BE2C (cell line): ENCODE data around the gene KATNAL1.

Experiments used
- DNase-seq: peaks from one replicate; pipeline ENCODE4 v3.0.0-alpha.2; 2020
- H3K27me3 ChIP-seq: fragments of 250-450 bp; sonication (Bioruptor Pico); 2 replicates; pipeline ENCODE4 v1.5.1; 2020; ENCODE audit warnings: mild to moderate bottlenecking
- H3K36me3 ChIP-seq: fragments of 250-450 bp; sonication (Bioruptor Pico); 2 replicates; pipeline ENCODE4 v1.5.1; 2020; ENCODE audit warnings: mild to moderate bottlenecking
- H3K4me1 ChIP-seq: fragments of 250-450 bp; sonication (Bioruptor Pico); 2 replicates; pipeline ENCODE4 v1.5.1; 2020
- H3K4me3 ChIP-seq: 2 replicates; pipeline ENCODE4 v1.5.1; 2011; ENCODE audit warnings: low read depth, low read length
- H3K9me3 ChIP-seq: fragments of 250-450 bp; sonication (Bioruptor Pico); 2 replicates; pipeline ENCODE4 v1.5.1; 2020
- CTCF ChIP-seq: IDR thresholded peaks from 2 replicates; pipeline ENCODE4 v1.5.1; 2012; ENCODE audit warnings: mild to moderate bottlenecking, low read depth, low read length

Gene KATNAL1

GRCh38 chr13:30319130-30319529 lies 11.8 kb upstream of the KATNAL1 start:
- no peak overlapping the region for H3K4me3 ChIP-seq
- H3K4me1 ChIP-seq, result peaks cover 4% of the 10 kb centered on the region
- H3K36me3 ChIP-seq, result no peaks in the 10 kb centered on the region
- no peaks in the 10 kb centered on the region for H3K27me3 ChIP-seq
- H3K9me3 ChIP-seq, result no peaks in the 10 kb centered on the region
- no peak for TF ChIP-seq CTCF
- DNase-seq, result no peak

- H3K9me3 ChIP-seq, result no peaks in the 10 kb centered on the region
- H3K4me3 ChIP-seq, result no peak overlapping the region
- peaks cover 4% of the 10 kb centered on the region for H3K4me1 ChIP-seq
- no peak for TF ChIP-seq CTCF
- no peak for DNase-seq
- H3K27me3 ChIP-seq, result no peaks in the 10 kb centered on the region
- no peaks in the 10 kb centered on the region for H3K36me3 ChIP-seq
Observed at GRCh38 chr13:30318026-30318425, 10.7 kb upstream of the KATNAL1 start.

GRCh38 chr13:30314562-30314961 lies 7.2 kb upstream of the KATNAL1 start:
- no peak for TF ChIP-seq CTCF
- H3K36me3 ChIP-seq, result no peaks in the 10 kb centered on the region; the same call in 1 of the 2 replicates
- no peak overlapping the region for H3K4me3 ChIP-seq
- peaks cover 4% of the 10 kb centered on the region for H3K4me1 ChIP-seq
- H3K9me3 ChIP-seq, result no peaks in the 10 kb centered on the region
- DNase-seq, result no peak
- H3K27me3 ChIP-seq, result no peaks in the 10 kb centered on the region

- H3K36me3 ChIP-seq, result no peaks in the 10 kb centered on the region; the same call in 1 of the 2 replicates
- no peaks in the 10 kb centered on the region for H3K9me3 ChIP-seq
- DNase-seq, result no peak
- H3K27me3 ChIP-seq, result no peaks in the 10 kb centered on the region
- TF ChIP-seq CTCF, result no peak
- peaks cover 2% of the 10 kb centered on the region; the same call in 1 of the 2 replicates for H3K4me1 ChIP-seq
- no peak overlapping the region for H3K4me3 ChIP-seq
Observed at GRCh38 chr13:30314069-30314468, 6.7 kb upstream of the KATNAL1 start.

GRCh38 chr13:30313311-30313710 lies 6.0 kb upstream of the KATNAL1 start:
- Histone ChIP-seq H3K36me3 (no peaks in the 10 kb centered on the region; the same call in 1 of the 2 replicates), H3K4me3 (no peak overlapping the region), H3K4me1 (no peaks in the 10 kb centered on the region), H3K9me3 (no peaks in the 10 kb centered on the region), H3K27me3 (no peaks in the 10 kb centered on the region)
- no peak for DNase-seq
- no peak for TF ChIP-seq CTCF

GRCh38 chr13:30312904-30313303 lies 5.6 kb upstream of the KATNAL1 start:
- no peak for TF ChIP-seq CTCF
- no peaks in the 10 kb centered on the region for H3K9me3 ChIP-seq
- H3K4me1 ChIP-seq, result no peaks in the 10 kb centered on the region

More at GRCh38 chr13:30312904-30313303, 5.6 kb upstream of the KATNAL1 start:
- Histone ChIP-seq H3K4me3 (no peak overlapping the region), H3K27me3 (no peaks in the 10 kb centered on the region), H3K36me3 (no peaks in the 10 kb centered on the region; the same call in 1 of the 2 replicates)
- no peak for DNase-seq
